DMS 273 (cell line): ENCODE measurements around the gene TNNT3.

Experiments
- DNase-seq: peaks from one replicate; lab custom pipeline; 2025; ENCODE audit not compliant: unreplicated experiment; lab: John Stamatoyannopoulos, UW

The TNNT3 gene

GRCh38 chr11:1894759-1895158 lies 24.7 kb upstream of the TNNT3 start:
- no peak for DNase-seq

GRCh38 chr11:1896468-1896867 lies 23.0 kb upstream of the TNNT3 start:
- DNase-seq, result no peak

- DNase-seq, result no peak
Observed at GRCh38 chr11:1896923-1897322, 22.6 kb upstream of the TNNT3 start.

GRCh38 chr11:1899090-1899489 lies 20.4 kb upstream of the TNNT3 start:
- DNase-seq, result no peak

GRCh38 chr11:1899686-1900085 lies 19.8 kb upstream of the TNNT3 start:
- no peak for DNase-seq

GRCh38 chr11:1906181-1906580 lies 13.3 kb upstream of the TNNT3 start:
- DNase-seq, result no peak

GRCh38 chr11:1906611-1907423 lies 12.7 kb upstream of the TNNT3 start:
- DNase-seq, result no peak

GRCh38 chr11:1908618-1909017 lies 10.9 kb upstream of the TNNT3 start:
- DNase-seq, result no peak

- no peak for DNase-seq
Observed at GRCh38 chr11:1909524-1909923, 10.0 kb upstream of the TNNT3 start.

- DNase-seq, result no peak
Observed at GRCh38 chr11:1912289-1912878, 7.1 kb upstream of the TNNT3 start.

GRCh38 chr11:1913271-1914060 lies 6.0 kb upstream of the TNNT3 start:
- no peak for DNase-seq

GRCh38 chr11:1915795-1916131 lies 3.7 kb upstream of the TNNT3 start:
- DNase-seq, result no peak

GRCh38 chr11:1916132-1916985 lies 3.1 kb upstream of the TNNT3 start:
- no peak for DNase-seq

GRCh38 chr11:1916986-1917522 lies 2.4 kb upstream of the TNNT3 start:
- no peak for DNase-seq

GRCh38 chr11:1917523-1918435 lies 1.7 kb upstream of the TNNT3 start:
- DNase-seq, result peak; percentile 16

- DNase-seq, result no peak
Observed at GRCh38 chr11:1918436-1919315, 827 bp upstream of the TNNT3 start.

GRCh38 chr11:1920128-1920908 lies 815 bp downstream of the TNNT3 start:
- DNase-seq, result no peak
